KMS-11 (cell line): Measurements from ENCODE around the gene JAGN1.

Source experiments
- H2AFZ ChIP-seq: fragments of 200-600 bp; sonication (generic); 2 replicates; pipeline ENCODE4 v1.6.1; 2016; ENCODE audit warnings: antibody characterized with exemption, mixed run types, low read depth
- H3K27ac ChIP-seq: fragments of 200-600 bp; sonication (generic); 2 replicates; pipeline ENCODE4 v1.6.1; 2016; ENCODE audit warnings: mild to moderate bottlenecking, mixed run types
- H3K27me3 ChIP-seq: fragments of 200-600 bp; sonication (generic); 2 replicates; pipeline ENCODE4 v1.6.1; 2017; ENCODE audit warnings: mild to moderate bottlenecking, low read depth, mixed run types, moderate library complexity; ENCODE audit not compliant: insufficient read depth
- H3K36me3 ChIP-seq: fragments of 200-600 bp; sonication (generic); 2 replicates; pipeline ENCODE4 v1.6.1; 2017; ENCODE audit warnings: mild to moderate bottlenecking, mixed run types; ENCODE audit not compliant: insufficient read depth
- H3K4me1 ChIP-seq: fragments of 200-600 bp; sonication (generic); 2 replicates; pipeline ENCODE4 v1.6.1; 2016; ENCODE audit warnings: mild to moderate bottlenecking, low read depth, mixed run types; ENCODE audit not compliant: poor library complexity, severe bottlenecking
- H3K4me2 ChIP-seq: fragments of 200-600 bp; sonication (generic); 2 replicates; pipeline ENCODE4 v1.7.0; 2016; ENCODE audit warnings: mild to moderate bottlenecking, mixed run types
- H3K4me3 ChIP-seq: fragments of 200-600 bp; sonication (generic); IDR thresholded peaks from 2 replicates; pipeline ENCODE4 v1.6.1; 2017; ENCODE audit warnings: low read depth, low read length, mixed read lengths; ENCODE audit not compliant: insufficient read depth
- H3K79me2 ChIP-seq: fragments of 200-600 bp; sonication (generic); 2 replicates; pipeline ENCODE4 v1.6.1; 2016; ENCODE audit warnings: low read depth, mixed run types; ENCODE audit not compliant: insufficient read depth
- H3K9ac ChIP-seq: fragments of 200-600 bp; sonication (generic); 2 replicates; pipeline ENCODE4 v1.6.1; 2016; ENCODE audit warnings: mild to moderate bottlenecking, mixed run types
- H4K20me1 ChIP-seq: fragments of 200-600 bp; sonication (generic); 2 replicates; pipeline ENCODE4 v1.6.1; 2016; ENCODE audit warnings: mild to moderate bottlenecking, mixed run types; ENCODE audit not compliant: insufficient read depth
- CTCF ChIP-seq: fragments of 200-600 bp; sonication (generic); conservative IDR thresholded peaks from 2 replicates; pipeline ENCODE4 v1.6.1; 2017; ENCODE audit warnings: low read depth, mild to moderate bottlenecking, antibody characterized with exemption, low read length, moderate library complexity, mixed read lengths

JAGN1 gene

GRCh38 chr3:9917820-9918219 is 27.4 kb downstream of the JAGN1 start:
- Histone ChIP-seq H3K4me3 (no peak overlapping the region), H3K9ac (no peak overlapping the region)

GRCh38 chr3:9918261-9919038 is 28.0 kb downstream of the JAGN1 start:
- Histone ChIP-seq H3K36me3 (no peaks in the 10 kb centered on the region), H3K4me1 (peaks cover 15% of the 10 kb centered on the region), H4K20me1 (no peaks in the 10 kb centered on the region), H3K4me2 (no peak overlapping the region), H3K4me3 (no peak overlapping the region), H3K79me2 (no peaks in the 10 kb centered on the region), H3K9ac (no peak overlapping the region), H3K27ac (no peak overlapping the region), H3K27me3 (no peaks in the 10 kb centered on the region), H2AFZ (no peak overlapping the region)
- no peak for TF ChIP-seq CTCF

More at GRCh38 chr3:9917820-9918219, 27.4 kb downstream of the JAGN1 start:
- Histone ChIP-seq H3K36me3 (no peaks in the 10 kb centered on the region), H3K79me2 (no peaks in the 10 kb centered on the region), H3K27me3 (no peaks in the 10 kb centered on the region), H3K4me1 (peaks cover 21% of the 10 kb centered on the region), H3K27ac (no peak overlapping the region), H2AFZ (no peak overlapping the region), H3K4me2 (no peak overlapping the region), H4K20me1 (no peaks in the 10 kb centered on the region)
- TF ChIP-seq CTCF, result no peak

- no peak overlapping the region for H3K9ac ChIP-seq
- no peak overlapping the region for H3K27ac ChIP-seq
- no peak overlapping the region for H3K4me2 ChIP-seq
- no peak overlapping the region for H3K4me3 ChIP-seq
- no peaks in the 10 kb centered on the region for H4K20me1 ChIP-seq
- no peaks in the 10 kb centered on the region; the same call in 1 of the 2 replicates for H3K79me2 ChIP-seq
- H3K27me3 ChIP-seq, result no peaks in the 10 kb centered on the region
- H3K36me3 ChIP-seq, result no peaks in the 10 kb centered on the region
- TF ChIP-seq CTCF, result no peak
- no peak overlapping the region for H2AFZ ChIP-seq
- peaks cover 5% of the 10 kb centered on the region for H3K4me1 ChIP-seq
Measured at GRCh38 chr3:9928158-9928557, 37.7 kb downstream of the JAGN1 start.

GRCh38 chr3:9930804-9931418 is 40.5 kb downstream of the JAGN1 start:
- H3K27me3 ChIP-seq, result no peaks in the 10 kb centered on the region
- H3K4me1 ChIP-seq, result peaks cover 20% of the 10 kb centered on the region
- no peak overlapping the region for H3K9ac ChIP-seq
- H3K79me2 ChIP-seq, result no peaks in the 10 kb centered on the region; the same call in 1 of the 2 replicates
- TF ChIP-seq CTCF, result peak; percentile 13; the same call in 1 of the 2 replicates
- no peak overlapping the region for H3K27ac ChIP-seq
- H3K36me3 ChIP-seq, result no peaks in the 10 kb centered on the region
- H3K4me3 ChIP-seq, result no peak overlapping the region
- H3K4me2 ChIP-seq, result no peak overlapping the region
- H4K20me1 ChIP-seq, result no peaks in the 10 kb centered on the region
- no peak overlapping the region for H2AFZ ChIP-seq
